ENCODE results near the gene AHNAK. TPM values are rescaled to one million over a fixed set of nuclear protein-coding genes. Genes with fewer than 3 reads are reported as not detected.

The AHNAK gene
- polyA plus RNA-seq, 1 experiment: 145 TPM

GRCh38 chr11:62432695-62433094 is 113.9 kb downstream of the AHNAK start:
- ChIA-PET POLR2A (no interaction called here), CTCF (interaction anchor here (1.0 kb wide), 1 partner anchor 121 kb away, joined by 3 read pairs; no protein-coding TSS in a partner anchor)
- Histone ChIP-seq H3K4me3 (ENCODE audit: low read depth, low read length) (no peak overlapping the region), H3K36me3 (ENCODE audit: control insufficient read depth, insufficient read depth, low read length) (no peaks in the 10 kb centered on the region), H3K27me3 (ENCODE audit: control insufficient read depth, insufficient read depth, low read length) (no peaks in the 10 kb centered on the region)
- TF ChIP-seq, protein P1, sequence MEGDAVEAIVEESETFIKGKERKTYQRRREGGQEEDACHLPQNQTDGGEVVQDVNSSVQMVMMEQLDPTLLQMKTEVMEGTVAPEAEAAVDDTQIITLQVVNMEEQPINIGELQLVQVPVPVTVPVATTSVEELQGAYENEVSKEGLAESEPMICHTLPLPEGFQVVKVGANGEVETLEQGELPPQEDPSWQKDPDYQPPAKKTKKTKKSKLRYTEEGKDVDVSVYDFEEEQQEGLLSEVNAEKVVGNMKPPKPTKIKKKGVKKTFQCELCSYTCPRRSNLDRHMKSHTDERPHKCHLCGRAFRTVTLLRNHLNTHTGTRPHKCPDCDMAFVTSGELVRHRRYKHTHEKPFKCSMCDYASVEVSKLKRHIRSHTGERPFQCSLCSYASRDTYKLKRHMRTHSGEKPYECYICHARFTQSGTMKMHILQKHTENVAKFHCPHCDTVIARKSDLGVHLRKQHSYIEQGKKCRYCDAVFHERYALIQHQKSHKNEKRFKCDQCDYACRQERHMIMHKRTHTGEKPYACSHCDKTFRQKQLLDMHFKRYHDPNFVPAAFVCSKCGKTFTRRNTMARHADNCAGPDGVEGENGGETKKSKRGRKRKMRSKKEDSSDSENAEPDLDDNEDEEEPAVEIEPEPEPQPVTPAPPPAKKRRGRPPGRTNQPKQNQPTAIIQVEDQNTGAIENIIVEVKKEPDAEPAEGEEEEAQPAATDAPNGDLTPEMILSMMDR (IDR thresholded peaks at IDR 0.05; ENCODE audit: insufficient read depth, low read depth, low read length): no peak
- DNase-seq (ENCODE audit: low read depth): no peak

- CTCF ChIA-PET: no interaction called here
- H3K36me3 ChIP-seq (ENCODE audit: control insufficient read depth, insufficient read depth, low read length): no peaks in the 10 kb centered on the region
- POLR2A ChIA-PET: no interaction called here
- DNase-seq (ENCODE audit: low read depth): peak; percentile 86
- H3K27me3 ChIP-seq (ENCODE audit: control insufficient read depth, insufficient read depth, low read length): no peaks in the 10 kb centered on the region
- H3K4me3 ChIP-seq (ENCODE audit: low read depth, low read length): no peak overlapping the region
- TF ChIP-seq, protein P1 (IDR thresholded peaks at IDR 0.05; ENCODE audit: insufficient read depth, low read depth, low read length): no peak
These were observed 115.3 kb downstream of the AHNAK start for GRCh38 chr11:62431171-62431901.

- POLR2A ChIA-PET: no interaction called here
- Histone ChIP-seq H3K27me3 (ENCODE audit: control insufficient read depth, insufficient read depth, low read length) (no peaks in the 10 kb centered on the region), H3K4me3 (ENCODE audit: low read depth, low read length) (no peak overlapping the region), H3K36me3 (ENCODE audit: control insufficient read depth, insufficient read depth, low read length) (no peaks in the 10 kb centered on the region)
- peak; percentile 75 for DNase-seq (ENCODE audit: low read depth)
- CTCF ChIA-PET: interaction anchor here (10.7 kb wide), 1 partner anchor 110 kb away, joined by 220 read pairs; no protein-coding TSS in a partner anchor
- TF ChIP-seq, protein P1 (IDR thresholded peaks at IDR 0.05; ENCODE audit: insufficient read depth, low read depth, low read length): no peak
These were observed 116.2 kb downstream of the AHNAK start for GRCh38 chr11:62430425-62430824.

GRCh38 chr11:62428871-62429560 is 117.6 kb downstream of the AHNAK start:
- POLR2A ChIA-PET: no interaction called here
- H3K36me3 ChIP-seq (ENCODE audit: control insufficient read depth, insufficient read depth, low read length): no peaks in the 10 kb centered on the region
- no peaks in the 10 kb centered on the region for H3K27me3 ChIP-seq (ENCODE audit: control insufficient read depth, insufficient read depth, low read length)
- CTCF ChIA-PET: interaction anchor here (1.6 to 10.7 kb wide), 4 partner anchors 34 to 131 kb away, joined by 4 to 220 read pairs (median 10); no protein-coding TSS in a partner anchor
- TF ChIP-seq, protein P1 (IDR thresholded peaks at IDR 0.05; ENCODE audit: insufficient read depth, low read depth, low read length): no peak
- H3K4me3 ChIP-seq (ENCODE audit: low read depth, low read length): no peak overlapping the region
- no peak for DNase-seq (ENCODE audit: low read depth)

- ChIA-PET CTCF (interaction anchor here (1.1 to 10.7 kb wide), 6 partner anchors 36 to 133 kb away, joined by 3 to 220 read pairs (median 7); partner anchors contain the start of gene AHNAK), POLR2A (interaction anchor here (0.7 kb wide), 1 partner anchor 300 kb away, joined by 4 read pairs; the partner anchor contains the start of gene HNRNPUL2)
- TF ChIP-seq, protein P1 (IDR thresholded peaks at IDR 0.05; ENCODE audit: insufficient read depth, low read depth, low read length): no peak
- no peak overlapping the region for H3K4me3 ChIP-seq (ENCODE audit: low read depth, low read length)
- DNase-seq (ENCODE audit: low read depth): no peak
- no peaks in the 10 kb centered on the region for H3K27me3 ChIP-seq (ENCODE audit: control insufficient read depth, insufficient read depth, low read length)
- H3K36me3 ChIP-seq (ENCODE audit: control insufficient read depth, insufficient read depth, low read length): no peaks in the 10 kb centered on the region
These were observed 118.9 kb downstream of the AHNAK start for GRCh38 chr11:62427630-62428233.
